GM12878 (cell line): ENCODE data around the gene PRUNE2. TPM values are rescaled to one million over a fixed set of nuclear protein-coding genes. Genes with fewer than 3 reads are reported as not detected.

ENCODE experiments used
- ATAC-seq: fragments of 200-7000 bp; cut with Tn5 transposase; 3 replicates; pipeline ENCODE4 v1.9.1; 2020; ENCODE audit warnings: mild to moderate bottlenecking, moderate library complexity
- BruUV-seq: library from RNA; stranded (reverse); fragments of 400-500 nt; replicated peaks from 2 replicates; lab custom pipeline; 2021; lab: Mats Ljungman, UMichigan
- CTCF ChIA-PET: fragments of 300-600 bp; sonication (Branson Sonifier 250); formaldehyde crosslinking; extraction: SDS; loops from one replicate; lab custom pipeline; 2021; ENCODE audit warnings: inconsistent platforms; lab: Yijun Ruan, JAX
- POLR2A ChIA-PET: fragments of 350-600 bp; formaldehyde crosslinking; extraction: SDS; loops from one replicate; lab custom pipeline; 2021; ENCODE audit warnings: inconsistent platforms; lab: Charles Lee
- RAD21 ChIA-PET: fragments of 300-600 bp; sonication (Branson Sonifier 250); formaldehyde crosslinking; loops from one replicate; lab custom pipeline; 2023; ENCODE audit warnings: antibody characterized with exemption; ENCODE audit not compliant: unreplicated experiment; lab: Charles Lee
- SMC1A ChIA-PET: fragments of 300-600 bp; sonication (Branson Sonifier 250); formaldehyde crosslinking; loops from one replicate; lab custom pipeline; 2023; ENCODE audit not compliant: unreplicated experiment, uncharacterized antibody; lab: Charles Lee
- DNase-seq: peaks from one replicate; pipeline ENCODE4 v3.0.0-alpha.2; 2011; ENCODE audit warnings: low read depth, low spot score
- FAIRE-seq: peaks from 3 replicates; lab custom pipeline; 2011; peaks lifted over from hg19 to GRCh38; lab: Jason Lieb, UNC
- H2AFZ ChIP-seq: 2 replicates; pipeline ENCODE4 v1.6.0; 2011; ENCODE audit warnings: low read depth, low read length, control low read depth; ENCODE audit not compliant: control insufficient read depth
- H3K27ac ChIP-seq: 2 replicates; pipeline ENCODE4 v1.5.1; 2011; ENCODE audit warnings: control low read depth; ENCODE audit not compliant: control insufficient read depth, insufficient read depth
- H3K27me3 ChIP-seq, 2 experiments: replicated peaks in 1 of 2; 2 replicates each; pipeline versions ENCODE4 v1.6.0 to v1.6.1; 2011; ENCODE audit warnings: low read length in 1 of 2; ENCODE audit not compliant: control insufficient read depth in 2 of 2, insufficient read depth in 2 of 2
- H3K36me3 ChIP-seq, 2 experiments: 2 replicates each; pipeline ENCODE4 v1.5.1; 2011; ENCODE audit warnings: low read length in 1 of 2; ENCODE audit not compliant: control insufficient read depth in 2 of 2, insufficient read depth in 2 of 2
- H3K4me1 ChIP-seq: 2 replicates; pipeline ENCODE4 v1.6.1; 2011; ENCODE audit warnings: mild to moderate bottlenecking, low read length, moderate library complexity, mixed read lengths; ENCODE audit not compliant: control insufficient read depth, insufficient read depth
- H3K4me2 ChIP-seq: 2 replicates; pipeline ENCODE4 v1.6.0; 2011; ENCODE audit warnings: control low read depth; ENCODE audit not compliant: control insufficient read depth, insufficient read depth
- H3K4me3 ChIP-seq: fragments of 200-600 bp; sonication (generic); 2 replicates; pipeline ENCODE4 v1.5.1; 2016
- H3K79me2 ChIP-seq: 2 replicates; pipeline ENCODE4 v1.6.0; 2011; ENCODE audit warnings: low read length; ENCODE audit not compliant: control insufficient read depth, insufficient read depth
- H3K9ac ChIP-seq: 2 replicates; pipeline ENCODE4 v1.8.0; 2011; ENCODE audit warnings: low read length, control low read depth, mixed read lengths; ENCODE audit not compliant: control insufficient read depth, insufficient read depth
- H3K9me3 ChIP-seq: replicated peaks from 3 replicates; pipeline ENCODE4 v1.5.1; 2011; ENCODE audit warnings: mild to moderate bottlenecking, low read length; ENCODE audit not compliant: control insufficient read depth, insufficient read depth
- H4K20me1 ChIP-seq: 2 replicates; pipeline ENCODE4 v1.6.0; 2011; ENCODE audit not compliant: control insufficient read depth, insufficient read depth
- CBFB ChIP-seq: IDR thresholded peaks from 2 replicates; pipeline ENCODE4 v1.6.1; 2016; ENCODE audit warnings: antibody characterized with exemption, low read depth
- DPF2 ChIP-seq: fragments of 450-650 bp; IDR thresholded peaks from 2 replicates; pipeline ENCODE4 v1.6.1; 2017; ENCODE audit warnings: mild to moderate bottlenecking
- FOXK2 ChIP-seq: fragments of 450-650 bp; IDR thresholded peaks from 2 replicates; pipeline ENCODE4 v1.6.1; 2017; ENCODE audit warnings: mild to moderate bottlenecking, moderate library complexity
- GATAD2B ChIP-seq: fragments of 450-650 bp; conservative IDR thresholded peaks from 2 replicates; pipeline ENCODE4 v1.6.1; 2017; ENCODE audit warnings: low read depth, mild to moderate bottlenecking, moderate library complexity
- IKZF1 ChIP-seq: fragments of 450-650 bp; conservative IDR thresholded peaks from 2 replicates; pipeline ENCODE4 v1.6.1; 2017; ENCODE audit warnings: antibody characterized with exemption, mild to moderate bottlenecking
- MAX ChIP-seq: IDR thresholded peaks from 2 replicates; pipeline ENCODE4 v1.6.1; 2012; ENCODE audit warnings: low read depth, low read length, improper control_type of control experiment
- NFIC ChIP-seq: IDR thresholded peaks from 2 replicates; pipeline ENCODE4 v1.6.1; 2012; ENCODE audit warnings: low read depth, mild to moderate bottlenecking, inconsistent platforms, low read length, moderate library complexity
- RAD21 ChIP-seq: IDR thresholded peaks from 2 replicates; pipeline ENCODE4 v1.6.1; 2011; ENCODE audit warnings: mild to moderate bottlenecking, low read depth, low read length, moderate library complexity; ENCODE audit not compliant: insufficient read depth
- RCOR1 ChIP-seq: conservative IDR thresholded peaks from 2 replicates; pipeline ENCODE4 v1.6.1; 2012; ENCODE audit warnings: low read depth, low read length, improper control_type of control experiment
- RELB ChIP-seq: fragments of 450-650 bp; IDR thresholded peaks from 2 replicates; pipeline ENCODE4 v1.6.1; 2017; ENCODE audit warnings: low read depth, mild to moderate bottlenecking, moderate library complexity
- SMAD1 ChIP-seq: fragments of 450-650 bp; IDR thresholded peaks from 2 replicates; pipeline ENCODE4 v1.6.1; 2018; ENCODE audit warnings: mild to moderate bottlenecking, low read depth; ENCODE audit not compliant: partially characterized antibody
- SMC3 ChIP-seq: IDR thresholded peaks from 2 replicates; pipeline ENCODE4 v1.6.1; 2011; ENCODE audit warnings: low read length, improper control_type of control experiment, borderline replicate concordance
- TCF7 ChIP-seq: IDR thresholded peaks from 2 replicates; pipeline ENCODE4 v1.6.1; 2014; ENCODE audit warnings: antibody characterized with exemption, borderline replicate concordance
- ZNF217 ChIP-seq: fragments of 450-650 bp; IDR thresholded peaks from 2 replicates; pipeline ENCODE4 v1.6.1; 2017; ENCODE audit warnings: antibody characterized with exemption, mild to moderate bottlenecking
- ZNF24 ChIP-seq: fragments of 450-650 bp; IDR thresholded peaks from 2 replicates; pipeline ENCODE4 v1.6.1; 2017; ENCODE audit warnings: antibody characterized with exemption, mild to moderate bottlenecking
- ZNF384 ChIP-seq: IDR thresholded peaks from 2 replicates; pipeline ENCODE4 v1.6.1; 2012; ENCODE audit warnings: low read depth, mild to moderate bottlenecking, low read length, improper control_type of control experiment, borderline replicate concordance
- WGBS: methylation state at CpG from one replicate; pipeline ENCODE4 v1.1.6; 2016; ENCODE audit warnings: low lambda C conversion rate; ENCODE audit not compliant: insufficient replicate concordance, insufficient coverage; ENCODE audit errors: missing lambda C conversion rate; 5-methylcytosine and 5-hydroxymethylcytosine counted together
- in situ Hi-C: fragments of 300-500 bp; cut with MboI; formaldehyde crosslinking; loops from 9 replicates; pipeline ENCODE4 v1.14.3; 2018; ENCODE audit warnings: mixed read lengths
- intact Hi-C: fragments of 100-400 bp; cut with micrococcal nuclease; formaldehyde crosslinking; loops from one replicate; pipeline ENCODE4 v1.14.2; 2022; ENCODE audit not compliant: unreplicated experiment
- polyA plus RNA-seq, 11 experiments: library from polyadenylated mRNA; depleted of rRNA in 4 of 11; unstranded in 6 of 11; stranded (reverse) in 5 of 11; fragments of >200 nt; fragmentation: Nextera tagmentation in 4 of 11; fragmentation: Illumina TruSeq in 1 of 11; extraction: Ambion mirVana in 4 of 11; extraction: Trizol in 1 of 11; gene quantifications; 1 replicate in 1 of 11; 2 replicates in 10 of 11; pipeline versions ENCODE4 v1.2.1 to v1.2.3, GENCODE V29; 2011 to 2016; ENCODE audit warnings: inconsistent platforms in 2 of 11, missing spikeins in 2 of 11, low read depth in 1 of 11
- total RNA-seq, 4 experiments: library from RNA; depleted of rRNA in 3 of 4; stranded (reverse); fragments of >200 nt in 3 of 4; fragmentation: Illumina TruSeq in 1 of 4; extraction: Trizol in 1 of 4; gene quantifications; 2 replicates each; pipeline versions ENCODE4 v1.2.1 to v1.2.3, GENCODE V29; 2013 to 2021

PRUNE2 gene
- total and polyA plus RNA-seq, 10 of the 15 experiments (the other 5 are each of a cell fraction or from before 2014, with no cell fraction given), result 0.07 to 0.63 (median 0.25) TPM

- TF ChIP-seq ZNF217 (no peak), SMC3 (no peak), IKZF1 (0 out of 2 replicates have a peak, but pooled peaks have one; percentile 37), RCOR1 (0 out of 2 replicates have a peak, but pooled peaks have one; percentile 34), NFIC (peak; percentile 72; the same call in 1 of the 2 replicates), RELB (no peak), TCF7 (no peak)
Observed at GRCh38 chr9:76882686-76883085, 23.2 kb downstream of the PRUNE2 start (continued).

GRCh38 chr9:76880210-76880609 lies 25.7 kb downstream of the PRUNE2 start:
- Histone ChIP-seq H3K4me3 (no peak overlapping the region), H3K9ac (no peak overlapping the region), H3K4me2 (no peak overlapping the region), H2AFZ (no peak overlapping the region), H3K4me1 (peaks cover 14% of the 10 kb centered on the region), H3K9me3 (no peaks in the 10 kb centered on the region; the same call in 2 of the 3 replicates), H3K79me2 (no peaks in the 10 kb centered on the region), H3K27me3 (no peaks in the 10 kb centered on the region), H4K20me1 (no peaks in the 10 kb centered on the region), H3K36me3 (no peaks in the 10 kb centered on the region), H3K27ac (no peak overlapping the region)
- POLR2A ChIA-PET, result interaction anchor here (0.7 kb wide), 1 partner anchor 1790 kb away, joined by 5 read pairs; no protein-coding TSS in a partner anchor
- intact Hi-C loops (no loop called here), in situ Hi-C loops (no loop called here)
- 58% methylated on average over 2 of the region's 2 CpGs for WGBS
- BruUV-seq, result no TSS peak
- RAD21 ChIA-PET, result no interaction called here
- no peak for TF ChIP-seq MAX
- no peak for TF ChIP-seq SMAD1
- TF ChIP-seq DPF2, result no peak
- no peak for TF ChIP-seq ZNF384
- TF ChIP-seq ZNF24, result no peak
- no peak for TF ChIP-seq FOXK2
- TF ChIP-seq RAD21, result no peak
- no peak for TF ChIP-seq GATAD2B
- no peak for TF ChIP-seq CBFB
- CTCF ChIA-PET, result no interaction called here
- no peak for FAIRE-seq
- ATAC-seq, result no peak
- no peak for DNase-seq
- SMC1A ChIA-PET, result no interaction called here
